Epithelial cell of esophagus (primary cell): ENCODE results near the gene DNAJC28.
"Not testable (repeated sequence)": the region's sequence is repeated elsewhere in the genome, so short reads cannot be mapped to it uniquely, and the experiment has no call there.

Experiments
- DNase-seq: peaks from one replicate; pipeline ENCODE4 v3.0.0; 2010; ENCODE audit warnings: low read depth
- H3K4me3 ChIP-seq: 2 replicates; pipeline ENCODE4 v1.5.1; 2011; ENCODE audit warnings: mild to moderate bottlenecking, low read length, control low read depth
- TF ChIP-seq, protein P1 (sequence below): IDR thresholded peaks from 2 replicates; pipeline ENCODE4 v1.5.1; 2011; ENCODE audit warnings: low read depth, mild to moderate bottlenecking, low read length, control low read depth, inconsistent platforms; ENCODE audit not compliant: insufficient read depth; ENCODE audit errors: missing control alignments

The DNAJC28 gene

DNA sequence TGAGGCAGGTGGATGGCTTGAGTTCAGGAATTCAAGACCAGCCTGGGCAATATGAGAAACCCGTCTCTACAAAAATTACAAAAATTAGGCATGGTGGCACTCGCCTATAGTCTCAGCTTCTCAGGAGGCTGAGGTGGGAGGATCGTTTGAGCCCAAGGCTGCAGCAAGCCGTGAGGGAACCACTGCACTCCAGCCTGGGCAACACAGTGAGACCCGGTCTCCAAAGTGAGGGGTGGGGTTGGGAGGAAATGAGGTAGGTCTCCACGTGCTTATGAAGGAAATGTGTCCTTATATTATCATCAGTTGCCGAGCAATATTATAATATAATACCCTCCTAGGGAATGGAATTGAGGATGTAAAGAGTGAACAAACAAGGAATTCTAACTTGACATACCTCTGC, 14.4 kb downstream of the DNAJC28 start:
- H3K4me3 ChIP-seq, result no peak overlapping the region
- no peak for DNase-seq
- TF ChIP-seq, protein P1, sequence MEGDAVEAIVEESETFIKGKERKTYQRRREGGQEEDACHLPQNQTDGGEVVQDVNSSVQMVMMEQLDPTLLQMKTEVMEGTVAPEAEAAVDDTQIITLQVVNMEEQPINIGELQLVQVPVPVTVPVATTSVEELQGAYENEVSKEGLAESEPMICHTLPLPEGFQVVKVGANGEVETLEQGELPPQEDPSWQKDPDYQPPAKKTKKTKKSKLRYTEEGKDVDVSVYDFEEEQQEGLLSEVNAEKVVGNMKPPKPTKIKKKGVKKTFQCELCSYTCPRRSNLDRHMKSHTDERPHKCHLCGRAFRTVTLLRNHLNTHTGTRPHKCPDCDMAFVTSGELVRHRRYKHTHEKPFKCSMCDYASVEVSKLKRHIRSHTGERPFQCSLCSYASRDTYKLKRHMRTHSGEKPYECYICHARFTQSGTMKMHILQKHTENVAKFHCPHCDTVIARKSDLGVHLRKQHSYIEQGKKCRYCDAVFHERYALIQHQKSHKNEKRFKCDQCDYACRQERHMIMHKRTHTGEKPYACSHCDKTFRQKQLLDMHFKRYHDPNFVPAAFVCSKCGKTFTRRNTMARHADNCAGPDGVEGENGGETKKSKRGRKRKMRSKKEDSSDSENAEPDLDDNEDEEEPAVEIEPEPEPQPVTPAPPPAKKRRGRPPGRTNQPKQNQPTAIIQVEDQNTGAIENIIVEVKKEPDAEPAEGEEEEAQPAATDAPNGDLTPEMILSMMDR, result no peak

DNA sequence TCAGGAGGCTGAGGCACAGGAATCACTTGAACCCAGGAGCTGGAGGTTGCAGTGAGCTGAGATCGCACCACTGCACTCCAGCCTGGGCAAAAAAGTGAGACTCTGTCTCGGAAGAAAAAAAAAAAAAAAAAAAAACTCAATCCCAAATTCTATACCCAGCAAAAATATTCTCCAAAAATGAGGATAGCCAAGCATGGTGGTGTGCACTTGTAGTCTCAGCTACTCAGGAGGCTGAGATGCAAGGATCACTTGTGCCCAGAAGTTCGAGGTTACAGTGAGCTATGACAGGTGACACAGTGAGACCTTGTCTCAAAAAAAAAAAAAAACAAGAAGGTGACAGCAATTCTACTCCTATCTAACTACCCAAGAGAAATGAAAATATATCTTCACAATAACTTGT, 18.2 kb downstream of the DNAJC28 start:
- H3K4me3 ChIP-seq, result no peak overlapping the region

DNA sequence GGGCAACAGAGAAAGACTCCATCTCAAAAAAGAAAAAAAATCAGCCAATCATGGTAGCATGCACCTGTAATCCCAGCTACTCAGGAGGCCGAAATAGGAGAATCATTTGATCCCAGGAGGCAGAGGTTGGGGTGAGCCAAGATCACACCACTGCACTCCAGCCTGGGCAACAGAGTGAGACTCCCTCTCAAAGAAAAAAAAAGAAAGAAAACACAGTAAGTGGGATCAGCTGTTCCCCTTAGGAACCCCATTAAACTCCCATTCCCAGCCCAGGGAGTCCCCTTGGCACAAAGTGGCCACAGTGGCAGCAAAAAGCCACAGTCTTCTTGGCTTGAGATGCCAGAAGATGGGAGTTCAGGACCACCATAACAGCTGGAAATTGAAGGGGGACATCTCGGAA, 20.8 kb downstream of the DNAJC28 start:
- no peak for DNase-seq
- TF ChIP-seq, protein P1, result no peak
- no peak overlapping the region for H3K4me3 ChIP-seq

More for the DNA sequence above, 18.2 kb downstream of the DNAJC28 start:
- TF ChIP-seq, protein P1, result no peak
- DNase-seq, result no peak

DNA sequence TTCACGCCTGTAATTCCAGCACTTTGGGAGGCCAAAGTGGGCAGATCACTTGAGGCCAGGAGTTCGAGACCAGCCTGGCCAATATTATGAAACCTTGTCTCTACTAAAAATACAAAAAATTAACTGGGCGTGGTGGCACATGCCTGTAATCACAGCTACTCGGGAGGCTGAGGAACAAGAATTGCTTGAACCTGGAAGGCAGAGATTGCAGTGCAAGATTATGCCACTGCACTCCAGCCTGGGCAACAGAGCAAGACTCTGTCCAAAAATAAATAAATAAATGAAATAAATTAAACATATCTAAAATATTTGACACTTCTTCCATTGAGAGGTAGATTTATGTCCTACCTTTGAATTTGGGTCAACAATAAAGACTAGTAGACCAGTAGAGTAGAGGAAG, 22.3 kb downstream of the DNAJC28 start:
- not testable (repeated sequence) for DNase-seq, H3K4me3 ChIP-seq

DNA sequence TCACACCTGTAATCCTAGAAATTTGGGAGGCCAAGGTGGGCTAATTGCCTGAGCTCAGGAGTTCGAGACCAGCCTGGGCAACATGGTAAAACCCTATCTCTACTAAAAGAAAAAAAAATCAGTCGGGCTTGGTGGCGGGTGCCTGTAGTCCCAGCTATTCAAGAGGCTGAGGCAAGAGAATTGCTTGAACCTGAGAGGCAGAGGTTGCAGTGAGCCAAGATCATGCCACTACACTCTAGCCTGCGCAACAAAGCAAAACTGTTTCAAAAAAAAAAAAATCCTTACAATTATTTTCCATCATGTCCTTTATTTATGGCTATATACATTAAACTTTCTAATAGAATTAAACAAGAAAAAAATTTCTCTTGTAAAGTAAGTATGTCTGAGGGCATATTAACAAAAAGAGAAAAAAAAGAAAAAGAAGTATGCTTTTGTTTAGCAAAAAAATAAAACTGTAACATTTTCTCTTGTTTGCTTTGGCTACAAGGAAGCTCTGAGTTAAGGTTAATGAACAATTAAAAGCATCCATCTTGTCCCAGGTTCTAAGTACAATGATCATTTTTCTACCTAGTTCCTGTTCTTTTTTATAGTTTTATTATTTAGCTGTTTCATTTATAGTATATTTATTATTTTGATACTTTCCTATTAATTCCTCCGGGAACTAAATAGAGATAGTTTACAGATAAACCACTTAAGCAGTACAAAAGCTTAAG, 29.8 kb downstream of the DNAJC28 start:
- no peak for DNase-seq
- TF ChIP-seq, protein P1, result no peak
- H3K4me3 ChIP-seq, result no peak overlapping the region

DNA sequence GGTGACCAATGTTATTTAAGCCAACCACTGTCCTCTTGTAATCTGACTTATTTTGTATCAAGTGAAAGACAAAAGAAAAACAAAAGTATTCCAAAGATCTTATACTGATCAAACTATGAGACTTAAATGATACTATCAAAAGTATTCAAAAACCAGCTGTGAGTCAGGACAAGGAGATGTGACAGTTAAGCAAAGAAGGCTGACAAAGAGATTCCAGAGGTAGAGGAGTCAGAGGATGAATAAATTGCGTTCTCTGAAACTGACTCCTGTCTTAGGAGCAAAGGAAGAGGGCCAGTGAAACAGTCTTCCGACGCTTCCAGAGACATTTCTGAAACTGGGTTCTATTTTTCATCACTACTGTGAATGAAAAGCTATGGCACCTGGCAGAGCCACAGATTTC, 32.7 kb downstream of the DNAJC28 start:
- TF ChIP-seq, protein P1, result no peak
- DNase-seq, result no peak
- H3K4me3 ChIP-seq, result no peak overlapping the region

DNA sequence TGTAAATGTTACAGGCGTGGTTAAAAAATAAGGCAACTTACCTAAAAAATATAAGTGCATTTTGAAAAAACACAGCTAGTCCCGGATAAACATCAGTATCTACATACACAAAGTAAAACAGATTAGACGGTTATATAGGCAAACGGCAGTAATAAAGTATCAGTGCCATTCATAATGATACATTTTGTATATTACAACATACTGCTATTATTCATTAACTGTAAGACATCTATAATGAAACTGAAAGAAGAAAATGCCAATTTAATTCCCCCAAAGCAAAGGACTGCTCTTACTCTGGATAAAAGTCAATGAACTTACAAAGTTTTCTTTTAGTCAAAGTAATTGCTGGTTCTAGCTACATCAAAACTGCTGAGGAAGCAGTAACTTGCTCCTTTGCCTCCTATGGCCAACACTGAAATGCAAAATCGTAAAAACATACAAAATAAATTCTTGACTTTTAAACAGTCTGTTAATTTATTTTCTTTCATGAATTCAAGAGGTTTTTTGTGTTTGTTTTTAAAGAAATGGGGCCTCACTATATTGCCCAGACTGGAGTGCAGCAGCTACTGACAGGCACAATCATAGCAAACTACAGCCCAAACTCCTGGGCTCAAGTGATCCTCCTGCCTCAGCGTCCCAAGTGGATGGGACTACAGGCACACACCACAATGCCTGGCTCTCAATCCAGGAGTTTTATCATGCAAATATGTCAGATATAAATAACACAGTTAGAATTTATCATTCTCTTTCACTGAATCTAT, 35.6 kb downstream of the DNAJC28 start:
- no peak for DNase-seq
- no peak overlapping the region for H3K4me3 ChIP-seq
- TF ChIP-seq, protein P1, result no peak
